A549 (cell line): Measurements from ENCODE around the gene HNRNPM. TPM values are rescaled to one million over a fixed set of nuclear protein-coding genes. Genes with fewer than 3 reads are reported as not detected.

ENCODE experiments used
- ATAC-seq, 2 experiments: fragments of 200-7000 bp in 1 of 2; fragments of >200 bp in 1 of 2; cut with Nextera tagmentation in 1 of 2; cut with Tn5 transposase in 1 of 2; 3 replicates each; pipeline versions ENCODE4 v1.8.0 to v1.9.1; 2018 to 2020; ENCODE audit warnings: mild to moderate bottlenecking in 1 of 2, moderate library complexity in 1 of 2
- CTCF ChIA-PET: fragments of 300-600 bp; sonication (Branson Sonifier 250); formaldehyde crosslinking; extraction: SDS; loops from one replicate; lab custom pipeline; 2021; ENCODE audit warnings: antibody characterized with exemption, inconsistent platforms; lab: Yijun Ruan, JAX
- POLR2A ChIA-PET: fragments of 350-600 bp; formaldehyde crosslinking; extraction: SDS; loops from one replicate; lab custom pipeline; 2021; ENCODE audit warnings: antibody characterized with exemption, inconsistent platforms; lab: Yijun Ruan, JAX
- DNase-seq, 2 experiments: peaks; one replicate each; pipeline versions ENCODE4 v3.0.0 to v3.0.0-alpha.2; 2011 to 2016; ENCODE audit warnings: low read depth in 1 of 2, low spot score in 1 of 2
- FAIRE-seq: peaks from 2 replicates; lab custom pipeline; 2011; peaks lifted over from hg19 to GRCh38; lab: Jason Lieb, UNC
- H3K27ac ChIP-seq, 2 experiments: fragments of >200 bp; sonication (Bioruptor Twin); formaldehyde crosslinking; 3 replicates each; pipeline ENCODE4 v1.5.1; 2016 to 2017
- H3K4me1 ChIP-seq: fragments of >200 bp; sonication (Bioruptor Twin); formaldehyde crosslinking; 3 replicates; pipeline ENCODE4 v1.6.1; 2016
- H3K4me2 ChIP-seq: fragments of >200 bp; sonication (Bioruptor Twin); formaldehyde crosslinking; 3 replicates; pipeline ENCODE4 v1.6.1; 2016
- H3K4me3 ChIP-seq: fragments of >200 bp; sonication (Bioruptor Twin); formaldehyde crosslinking; 3 replicates; pipeline ENCODE4 v1.5.1; 2016
- H3K9me3 ChIP-seq: fragments of >200 bp; sonication (Bioruptor Twin); formaldehyde crosslinking; 3 replicates; pipeline ENCODE4 v1.6.1; 2016
- ATOH8 ChIP-seq: fragments of 250-450 bp; sonication (Bioruptor Pico); IDR thresholded peaks from 2 replicates; pipeline ENCODE4 v1.5.0; 2020; ENCODE audit warnings: low read depth, mild to moderate bottlenecking, moderate library complexity
- BCL3 ChIP-seq: fragments of >200 bp; sonication (Bioruptor Twin); formaldehyde crosslinking; IDR thresholded peaks from 3 replicates; pipeline ENCODE4 v1.6.1; 2016
- CBX2 ChIP-seq: fragments of 200-600 bp; sonication (generic); IDR thresholded peaks from 2 replicates; pipeline ENCODE4 v1.6.1; 2016; ENCODE audit warnings: low read depth, mild to moderate bottlenecking, borderline replicate concordance
- CTCF ChIP-seq: fragments of >200 bp; sonication (Bioruptor Twin); formaldehyde crosslinking; IDR thresholded peaks from 3 replicates; pipeline ENCODE4 v1.5.1; 2016
- E2F6 ChIP-seq: IDR thresholded peaks from 2 replicates; pipeline ENCODE4 v1.6.1; 2012; ENCODE audit warnings: low read depth, borderline replicate concordance
- EHMT2 ChIP-seq: fragments of 200-600 bp; sonication (generic); IDR thresholded peaks from 2 replicates; pipeline ENCODE4 v1.6.1; 2016; ENCODE audit warnings: antibody characterized with exemption, low read depth, mild to moderate bottlenecking, moderate library complexity
- EP300 ChIP-seq, 2 experiments: fragments of >200 bp; sonication (Bioruptor Twin); formaldehyde crosslinking; IDR thresholded peaks; 2 replicates in 1 of 2; 3 replicates in 1 of 2; pipeline ENCODE4 v1.6.1; 2016 to 2017
- ESRRA ChIP-seq: fragments of 150-350 bp; IDR thresholded peaks from 2 replicates; pipeline ENCODE4 v1.6.1; 2014; ENCODE audit warnings: mild to moderate bottlenecking, low read length, borderline replicate concordance
- FOSB ChIP-seq: fragments of 250-450 bp; sonication (Bioruptor Pico); IDR thresholded peaks from 2 replicates; pipeline ENCODE4 v1.5.0; 2020; ENCODE audit warnings: mild to moderate bottlenecking, moderate library complexity
- KDM1A ChIP-seq: fragments of 200-600 bp; sonication (generic); IDR thresholded peaks from 2 replicates; pipeline ENCODE4 v1.6.1; 2016; ENCODE audit warnings: low read depth, mild to moderate bottlenecking
- KDM5A ChIP-seq: fragments of 200-600 bp; sonication (generic); IDR thresholded peaks from 2 replicates; pipeline ENCODE4 v1.6.1; 2016; ENCODE audit warnings: antibody characterized with exemption, mild to moderate bottlenecking
- PBX3 ChIP-seq: IDR thresholded peaks from 2 replicates; pipeline ENCODE4 v1.6.1; 2012
- PHF8 ChIP-seq: fragments of 200-600 bp; sonication (generic); IDR thresholded peaks from 2 replicates; pipeline ENCODE4 v1.6.1; 2016; ENCODE audit warnings: low read depth, mild to moderate bottlenecking, antibody characterized with exemption, moderate library complexity, borderline replicate concordance
- POLR2A ChIP-seq: IDR thresholded peaks from 2 replicates; pipeline ENCODE4 v1.6.1; 2012; ENCODE audit warnings: mild to moderate bottlenecking, low read length
- RAD21 ChIP-seq, 2 experiments: fragments of >200 bp in 1 of 2; sonication (Bioruptor Twin) in 1 of 2; formaldehyde crosslinking in 1 of 2; IDR thresholded peaks in 1 of 2; conservative IDR thresholded peaks in 1 of 2; 2 replicates in 1 of 2; 3 replicates in 1 of 2; pipeline ENCODE4 v1.6.1; 2012 to 2018; ENCODE audit warnings: inconsistent platforms in 1 of 2
- RARB ChIP-seq: fragments of 250-450 bp; sonication (Bioruptor Pico); IDR thresholded peaks from 2 replicates; pipeline ENCODE4 v1.8.0; 2021; ENCODE audit warnings: mild to moderate bottlenecking, moderate library complexity
- TP53 ChIP-seq: fragments of 250-450 bp; sonication (Bioruptor Pico); IDR thresholded peaks from 2 replicates; pipeline ENCODE4 v1.5.0; 2021; ENCODE audit warnings: mild to moderate bottlenecking, moderate library complexity
- ZNF302 ChIP-seq: fragments of 250-450 bp; sonication (Bioruptor Pico); IDR thresholded peaks from 2 replicates; pipeline ENCODE4 v1.9.0; 2021; ENCODE audit warnings: inconsistent platforms, mild to moderate bottlenecking, moderate library complexity
- WGBS: methylation state at CpG from one replicate; pipeline ENCODE4 v1.1.6; 2017; ENCODE audit errors: missing lambda C conversion rate; 5-methylcytosine and 5-hydroxymethylcytosine counted together
- polyA plus RNA-seq, 4 experiments: library from polyadenylated mRNA; depleted of rRNA in 3 of 4; stranded (reverse); fragments of >200 nt; fragmentation: RNase III in 1 of 4; extraction: RNeasy Plus Mini Kit Qiagen cat#74134 plus additional on column Dnase treatment in 1 of 4; gene quantifications; 2 replicates in 3 of 4; 3 replicates in 1 of 4; pipeline ENCODE4 v1.2.3, GENCODE V29; 2011 to 2017

HNRNPM gene
- polyA plus RNA-seq, 2 of the 4 experiments (the other 2 are of a cell fraction), result 168 to 352 TPM

- TF ChIP-seq BCL3 (no peak), CBX2 (no peak), E2F6 (no peak), ZNF302 (no peak), TP53 (CRISPR knock-in tag) (no peak), PHF8 (no peak)
- Histone ChIP-seq H3K4me1 (peaks cover 3% of the 10 kb centered on the region; the same call in 1 of the 3 replicates), H3K4me3 (no peak overlapping the region), H3K27ac (no peak overlapping the region), H3K9me3 (no peaks in the 10 kb centered on the region), H3K4me2 (no peak overlapping the region)
- ChIA-PET CTCF (interaction anchor here (1.0 to 4.9 kb wide), 5 partner anchors 8 to 97 kb away, joined by 3 to 21 read pairs (median 4); no protein-coding TSS in a partner anchor), POLR2A (no interaction called here)
- ATAC-seq (no peak), FAIRE-seq (no peak), DNase-seq (no peak)
- WGBS, result 71% methylated on average over 9 of the region's 11 CpGs
Measured at GRCh38 chr19:8518536-8518935, 73.8 kb downstream of the HNRNPM start.

- H3K9me3 ChIP-seq, result no peaks in the 10 kb centered on the region
- ChIA-PET CTCF (interaction anchor here (0.6 to 4.9 kb wide), 4 partner anchors 13 to 61 kb away, joined by 3 to 21 read pairs (median 5); no protein-coding TSS in a partner anchor), POLR2A (no interaction called here)
- DNase-seq (no peak), FAIRE-seq (no peak), ATAC-seq (no peak)
- WGBS, result 94% methylated on average over 6 of the region's 6 CpGs
- no peak overlapping the region for H3K4me2 ChIP-seq
- peaks cover 3% of the 10 kb centered on the region; the same call in 1 of the 3 replicates for H3K4me1 ChIP-seq
- no peak for TF ChIP-seq RARB (CRISPR knock-in tag)
- TF ChIP-seq ESRRA, result no peak
- TF ChIP-seq PBX3, result no peak
- no peak for TF ChIP-seq KDM1A
- H3K27ac ChIP-seq, result no peak overlapping the region
- H3K4me3 ChIP-seq, result no peak overlapping the region
Measured at GRCh38 chr19:8519388-8519787, 74.6 kb downstream of the HNRNPM start.

GRCh38 chr19:8525401-8525684, 80.6 kb downstream of the HNRNPM start:
- FAIRE-seq (no peak), ATAC-seq (peak; percentile 83 to 84)
- H3K4me1 ChIP-seq, result peaks cover 4% of the 10 kb centered on the region; the same call in 1 of the 3 replicates
- CTCF ChIA-PET, result interaction anchor here (1.1 to 3.3 kb wide), 4 partner anchors 9 to 55 kb away, joined by 4 to 17 read pairs (median 13); partner anchors contain the start of genes MYO1F and ZNF414
- H3K27ac ChIP-seq, result peak overlapping the region; percentile 48 to 81
- H3K4me3 ChIP-seq, result peak overlapping the region; percentile 25
- TF ChIP-seq EP300 (IDR thresholded peaks at IDR 0.05) (no peak), PBX3 (peak; percentile 39; the same call in 1 of the 2 replicates), POLR2A (peak; percentile 28)
- TF ChIP-seq, all 56 proteins: peak for 2
- POLR2A ChIA-PET, result interaction anchor here (2.7 kb wide), 1 partner anchor 12 kb away, joined by 39 read pairs; the partner anchor contains the start of gene ZNF414
- WGBS, result 2% methylated on average over 15 of the region's 15 CpGs
- DNase-seq, result no peak
- H3K9me3 ChIP-seq, result no peaks in the 10 kb centered on the region
- H3K4me2 ChIP-seq, result peak overlapping the region; percentile 64

- H3K4me3 ChIP-seq, result peak overlapping the region; percentile 69
- peak overlapping the region; percentile 76 to 92 for H3K27ac ChIP-seq
- ChIA-PET POLR2A (interaction anchor here (0.6 to 2.7 kb wide), 4 partner anchors 13 to 219 kb away, joined by 5 to 39 read pairs (median 5); partner anchors contain the start of gene ZNF414), CTCF (interaction anchor here (0.8 to 3.3 kb wide), 4 partner anchors 8 to 60 kb away, joined by 3 to 17 read pairs (median 8); partner anchors contain the start of gene MYO1F)
- peak overlapping the region; percentile 97 for H3K4me2 ChIP-seq
- FAIRE-seq, result no peak
- H3K4me1 ChIP-seq, result peaks cover 4% of the 10 kb centered on the region; the same call in 1 of the 3 replicates
- WGBS, result 23% methylated on average over 6 of the region's 57 CpGs
- DNase-seq, result peak; percentile 67 to 86
- no peaks in the 10 kb centered on the region for H3K9me3 ChIP-seq
- peak; percentile 83 to 86 for ATAC-seq
- TF ChIP-seq EHMT2, result no peak
- TF ChIP-seq CTCF, result no peak
- 0 out of 2 replicates have a peak, but pooled peaks have one; percentile 21 for TF ChIP-seq E2F6
- TF ChIP-seq KDM5A, result no peak
- no peak for TF ChIP-seq RAD21 (conservative IDR thresholded peaks at IDR 0.05 in 1 of 2, IDR thresholded peaks at IDR 0.05 in 1 of 2)
- no peak for TF ChIP-seq ATOH8 (CRISPR knock-in tag)
- no peak for TF ChIP-seq FOSB
Measured at GRCh38 chr19:8526345-8527091, 81.7 kb downstream of the HNRNPM start.
